Keratinocyte (primary cell): ENCODE results near the gene IGFL1.
"Not testable (repeated sequence)": the region's sequence is repeated elsewhere in the genome, so short reads cannot be mapped to it uniquely, and the experiment has no call there.

Experiments
- EZH2 ChIP-seq: IDR thresholded peaks from one replicate; pipeline ENCODE4 v1.6.1; 2012; ENCODE audit warnings: inconsistent platforms, mild to moderate bottlenecking, low read length, moderate library complexity
- TF ChIP-seq, protein P1 (sequence below), 3 experiments: IDR thresholded peaks in 1 of 3; conservative IDR thresholded peaks in 1 of 3; optimal IDR thresholded peaks in 1 of 3; 2 replicates in 2 of 3; 3 replicates in 1 of 3; pipeline versions ENCODE3 to v1.5.1; 2011; ENCODE audit warnings: low read length in 3 of 3, mild to moderate bottlenecking in 3 of 3, moderate library complexity in 2 of 3, control low read depth in 1 of 3, inconsistent platforms in 1 of 3; ENCODE audit not compliant: insufficient read depth in 2 of 3; ENCODE audit errors: extremely low read depth in 1 of 3

DNA sequence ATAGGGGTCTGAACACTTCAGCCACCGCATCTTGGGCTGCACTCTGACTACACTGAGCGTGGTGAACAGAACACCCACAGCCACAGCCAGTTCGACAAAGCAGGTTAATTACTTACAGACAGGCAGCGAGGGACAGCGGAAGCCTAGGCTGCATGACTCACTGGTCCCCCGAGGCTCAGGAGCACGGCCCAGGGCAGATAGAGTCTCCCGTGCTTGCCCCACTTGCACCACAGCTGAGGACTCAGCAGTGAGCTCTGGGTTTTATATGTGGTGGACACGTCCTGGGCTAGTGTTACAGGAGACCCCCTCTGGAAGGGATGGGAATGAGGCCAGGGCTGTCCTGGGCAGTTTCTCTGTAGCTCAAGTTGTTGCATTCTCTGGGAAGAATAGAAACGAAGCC is 5.8 kb upstream of the IGFL1 start:
- TF ChIP-seq, protein P1, sequence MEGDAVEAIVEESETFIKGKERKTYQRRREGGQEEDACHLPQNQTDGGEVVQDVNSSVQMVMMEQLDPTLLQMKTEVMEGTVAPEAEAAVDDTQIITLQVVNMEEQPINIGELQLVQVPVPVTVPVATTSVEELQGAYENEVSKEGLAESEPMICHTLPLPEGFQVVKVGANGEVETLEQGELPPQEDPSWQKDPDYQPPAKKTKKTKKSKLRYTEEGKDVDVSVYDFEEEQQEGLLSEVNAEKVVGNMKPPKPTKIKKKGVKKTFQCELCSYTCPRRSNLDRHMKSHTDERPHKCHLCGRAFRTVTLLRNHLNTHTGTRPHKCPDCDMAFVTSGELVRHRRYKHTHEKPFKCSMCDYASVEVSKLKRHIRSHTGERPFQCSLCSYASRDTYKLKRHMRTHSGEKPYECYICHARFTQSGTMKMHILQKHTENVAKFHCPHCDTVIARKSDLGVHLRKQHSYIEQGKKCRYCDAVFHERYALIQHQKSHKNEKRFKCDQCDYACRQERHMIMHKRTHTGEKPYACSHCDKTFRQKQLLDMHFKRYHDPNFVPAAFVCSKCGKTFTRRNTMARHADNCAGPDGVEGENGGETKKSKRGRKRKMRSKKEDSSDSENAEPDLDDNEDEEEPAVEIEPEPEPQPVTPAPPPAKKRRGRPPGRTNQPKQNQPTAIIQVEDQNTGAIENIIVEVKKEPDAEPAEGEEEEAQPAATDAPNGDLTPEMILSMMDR (optimal IDR thresholded peaks at IDR 0.05 in 1 of 3, IDR thresholded peaks at IDR 0.05 in 1 of 3, conservative IDR thresholded peaks at IDR 0.05 in 1 of 3; ENCODE audit: extremely low read depth in 1 of 3, insufficient read depth in 2 of 3, low read length in 3 of 3), result not testable (repeated sequence)
- not testable (repeated sequence) for TF ChIP-seq EZH2
